GM21825 (cell line): Measurements from ENCODE around the gene TTLL1.
"Not testable (repeated sequence)": the region's sequence is repeated elsewhere in the genome, so short reads cannot be mapped to it uniquely, and the experiment has no call there.

Source experiments
- ATAC-seq: cut with Tn5 transposase; IDR thresholded peaks from one replicate; pipeline ENCODE4 v1.9.1; 2021; ENCODE audit warnings: mild to moderate bottlenecking, moderate library complexity; ENCODE audit not compliant: unreplicated experiment

The TTLL1 gene

GRCh38 chr22:43078522-43078921 is 10.7 kb downstream of the TTLL1 start:
- no peak for ATAC-seq

- no peak for ATAC-seq
Observed at GRCh38 chr22:43077121-43077877, 11.9 kb downstream of the TTLL1 start.

GRCh38 chr22:43066844-43067385 is 22.3 kb downstream of the TTLL1 start:
- no peak for ATAC-seq

DNA sequence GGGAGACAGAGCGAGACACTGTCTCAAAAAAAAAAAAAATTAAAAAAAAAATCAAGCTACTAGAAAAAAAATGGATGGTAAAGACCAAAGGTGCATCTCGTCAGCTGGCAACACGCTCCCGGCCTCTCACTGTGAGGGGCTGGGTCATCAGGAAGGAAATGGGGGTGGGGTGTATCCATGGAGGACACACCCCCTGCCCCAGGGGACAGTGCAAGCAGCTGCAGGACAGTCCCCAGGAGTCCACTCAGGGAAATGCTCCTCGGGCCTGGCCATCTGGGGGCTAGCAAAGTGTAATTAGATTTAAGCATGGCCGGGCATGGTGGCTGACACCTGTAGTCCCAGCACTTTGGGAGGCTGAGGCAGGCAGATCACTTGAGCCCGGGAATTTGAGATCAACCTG is 23.1 kb downstream of the TTLL1 start:
- ATAC-seq = no peak

DNA sequence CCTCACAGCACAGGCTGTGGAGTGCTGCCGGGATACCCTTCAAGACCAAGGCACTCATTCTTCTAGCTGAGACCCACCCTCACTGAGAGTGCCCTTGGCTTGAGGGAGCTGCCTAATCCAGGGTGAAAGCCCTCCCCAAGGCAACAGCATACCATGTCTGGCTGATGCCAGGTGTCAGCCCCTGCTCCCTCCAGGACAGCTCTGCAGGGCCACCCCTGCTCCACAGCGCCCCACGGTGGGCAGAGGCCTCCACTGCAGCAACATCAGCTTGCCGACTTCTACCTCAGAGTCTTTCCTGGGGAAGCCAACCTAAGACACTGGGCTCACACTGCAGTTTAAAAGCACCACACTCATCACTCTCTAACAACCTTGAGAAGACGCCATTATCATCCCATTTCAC is 29.0 kb downstream of the TTLL1 start:
- no peak for ATAC-seq

DNA sequence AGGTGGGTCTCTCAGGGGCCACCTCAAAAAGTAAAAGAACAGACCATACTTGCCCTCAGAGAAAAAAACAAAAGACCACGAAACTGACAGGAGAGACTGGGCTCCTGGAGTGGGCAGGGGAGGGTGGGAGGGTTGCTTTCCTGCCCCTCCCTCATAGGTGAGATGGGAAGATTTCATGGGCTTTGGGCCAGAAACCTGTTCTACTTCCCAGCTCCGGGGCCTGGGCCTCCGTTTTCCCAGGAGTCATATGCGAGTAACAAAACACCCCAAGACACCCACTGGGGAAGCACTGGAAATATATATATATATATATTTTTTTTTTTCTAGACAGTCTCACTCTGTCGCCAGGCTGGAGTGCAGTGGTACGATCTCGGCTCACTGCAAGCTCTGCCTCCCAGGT is 31.6 kb downstream of the TTLL1 start:
- no peak for ATAC-seq

GRCh38 chr22:43053176-43053575 is 36.0 kb downstream of the TTLL1 start:
- no peak for ATAC-seq

- no peak for ATAC-seq
Observed at GRCh38 chr22:43050995-43051394, 38.2 kb downstream of the TTLL1 start.

DNA sequence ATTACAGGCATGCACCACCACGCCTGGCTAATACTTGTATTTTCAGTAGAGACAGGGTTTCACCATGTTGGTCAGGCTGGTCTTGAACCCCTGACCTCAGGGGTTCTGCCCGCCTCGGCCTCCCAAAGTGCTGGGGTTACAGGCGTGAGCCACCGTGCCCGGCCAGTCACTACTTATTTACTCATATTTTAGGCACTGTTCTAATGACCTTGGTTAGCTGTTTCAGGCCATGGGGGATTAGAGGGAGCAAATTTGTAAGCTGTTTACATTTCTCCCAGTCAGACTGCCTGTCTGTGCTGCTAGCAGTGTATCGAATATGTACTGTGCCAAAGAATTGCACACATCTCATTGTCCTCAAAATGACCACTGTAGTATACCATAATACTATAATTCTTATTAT is 41.6 kb downstream of the TTLL1 start:
- no peak for ATAC-seq

- ATAC-seq = no peak
Observed at GRCh38 chr22:43044290-43044712, 44.9 kb downstream of the TTLL1 start.

DNA sequence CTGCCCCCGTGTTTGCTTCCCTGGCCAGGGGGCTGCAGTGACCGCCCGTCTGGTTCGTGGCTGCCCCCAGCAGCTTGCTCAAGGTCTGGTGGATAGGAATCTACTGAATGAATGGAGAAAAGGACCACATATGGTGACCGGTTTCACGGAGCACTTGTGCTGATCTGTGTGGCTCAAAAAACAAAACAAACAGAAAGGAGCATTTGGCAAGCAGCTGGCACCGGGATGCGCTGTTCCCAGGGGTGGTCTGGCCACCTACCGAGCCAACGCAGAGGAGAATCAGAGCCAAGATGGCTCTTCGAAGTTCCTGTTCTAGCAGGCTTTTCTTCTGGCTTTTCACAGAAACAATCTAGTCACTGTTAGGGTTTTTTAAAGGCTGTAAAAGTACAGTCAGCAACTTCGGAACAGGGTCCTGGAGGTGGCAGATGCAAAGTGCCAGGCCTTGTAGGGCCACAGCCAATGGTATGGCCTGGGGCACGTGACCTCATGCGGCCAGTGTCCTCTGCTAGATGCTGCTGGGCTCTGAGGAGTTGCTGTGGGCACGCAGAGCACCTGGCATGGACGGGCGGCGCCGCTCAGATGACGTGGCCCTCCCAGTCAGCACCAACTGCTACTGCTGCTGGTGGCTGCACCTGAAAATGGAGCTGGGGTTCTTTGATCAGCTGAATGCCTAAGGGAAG is 47.0 kb downstream of the TTLL1 start:
- ATAC-seq = no peak

GRCh38 chr22:43039800-43040199 is 49.4 kb downstream of the TTLL1 start:
- ATAC-seq = no peak

- ATAC-seq = no peak
Observed at GRCh38 chr22:43038325-43038724, 50.9 kb downstream of the TTLL1 start.

DNA sequence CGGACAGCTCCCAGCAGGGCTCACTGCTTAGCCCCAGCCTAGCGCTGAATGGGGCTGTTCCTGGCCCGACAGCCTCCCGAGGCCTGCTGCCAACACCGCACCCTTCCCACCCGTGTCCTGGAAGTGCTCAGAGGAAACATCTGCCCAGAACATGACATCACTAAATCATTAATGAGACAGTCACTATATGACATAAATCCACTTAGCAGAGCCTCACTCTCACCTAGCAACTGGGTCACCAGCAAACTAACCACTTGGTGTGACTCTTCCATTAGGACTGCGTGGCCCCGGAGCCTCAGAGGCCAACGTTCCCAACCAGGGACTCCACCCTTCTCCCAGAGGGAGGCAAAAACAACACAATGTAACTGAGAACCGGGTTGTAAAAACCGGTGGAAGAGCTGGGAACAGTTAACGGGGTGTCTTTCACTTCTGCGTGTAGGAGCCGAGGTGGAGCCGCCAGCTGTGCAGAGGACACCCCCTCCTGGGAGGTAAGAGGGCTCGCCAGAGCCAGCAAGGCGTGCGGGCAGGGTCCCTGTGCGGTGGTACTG is 52.8 kb downstream of the TTLL1 start:
- ATAC-seq = no peak

- no peak for ATAC-seq
Observed at GRCh38 chr22:43035250-43035649, 53.9 kb downstream of the TTLL1 start.

GRCh38 chr22:43031617-43032016 is 57.6 kb downstream of the TTLL1 start:
- no peak for ATAC-seq

GRCh38 chr22:43018615-43019014 is 70.6 kb downstream of the TTLL1 start:
- ATAC-seq = no peak

DNA sequence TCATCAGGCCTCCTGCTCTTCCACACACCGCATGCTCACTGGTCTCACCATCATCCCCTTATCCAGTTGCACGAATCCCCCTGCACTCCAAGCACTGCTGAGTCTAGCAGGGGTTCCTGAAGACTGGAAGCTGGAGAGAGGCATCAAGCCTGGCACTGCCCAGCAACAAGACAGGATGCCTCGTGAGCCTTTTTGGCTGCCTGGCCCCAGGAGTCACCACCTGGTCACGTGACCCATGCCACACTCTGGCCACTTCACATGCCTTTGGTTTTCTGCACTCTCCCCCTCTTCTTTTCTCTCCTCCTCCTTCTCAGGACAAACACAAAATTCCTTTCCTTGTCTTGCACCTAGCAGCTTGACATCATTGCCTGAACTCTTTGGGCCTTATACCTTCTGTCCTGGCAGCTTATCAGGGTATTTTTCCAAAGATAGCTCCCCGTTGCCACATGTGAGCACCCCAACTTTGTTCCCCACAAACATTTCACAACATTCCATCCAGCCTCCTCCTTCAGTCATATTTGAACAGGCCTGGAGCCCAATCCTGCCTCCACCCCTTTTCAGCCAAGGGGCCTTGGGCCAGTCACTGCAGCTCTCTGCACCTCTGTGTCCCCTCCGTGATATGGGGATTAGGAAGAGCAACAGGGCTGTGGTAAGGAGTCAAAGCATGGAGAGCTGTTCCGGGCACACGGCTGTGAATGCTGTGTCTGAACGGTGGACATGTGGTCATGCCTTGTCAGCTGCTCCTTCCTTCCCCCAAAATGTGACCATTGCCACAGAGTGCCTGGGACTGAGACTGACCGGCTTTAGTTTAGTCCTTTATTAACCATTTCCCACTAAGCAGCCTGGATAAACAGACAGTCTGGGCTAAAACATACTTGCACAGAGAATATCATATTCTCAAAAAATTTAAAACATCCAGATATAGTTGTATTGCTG is 71.4 kb downstream of the TTLL1 start:
- ATAC-seq = no peak

DNA sequence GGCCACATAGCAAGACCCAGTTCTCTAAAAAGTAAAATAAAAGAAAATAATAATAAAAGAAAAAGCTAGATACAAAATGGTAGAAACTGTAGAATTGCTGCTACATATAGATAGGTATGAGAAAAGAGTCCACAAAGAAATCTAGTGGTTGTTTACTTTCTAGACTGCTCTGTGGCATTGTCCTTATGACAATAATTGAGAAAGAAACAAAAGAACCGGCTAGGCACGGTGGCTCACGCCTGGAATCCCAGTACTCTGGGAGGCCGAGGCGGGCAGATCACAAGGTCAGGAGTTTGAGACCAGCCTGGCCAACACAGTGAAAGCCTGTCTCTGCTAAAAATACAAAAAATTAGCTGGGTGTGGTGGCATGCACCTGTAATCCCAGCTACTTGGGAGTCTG is 73.0 kb downstream of the TTLL1 start:
- ATAC-seq = not testable (repeated sequence)

GRCh38 chr22:43015677-43016042 is 73.5 kb downstream of the TTLL1 start:
- no peak for ATAC-seq
